ENCODE data around the gene PRSS56. TPM values are rescaled to one million over a fixed set of nuclear protein-coding genes. Genes with fewer than 3 reads are reported as not detected.

PRSS56 gene
- total RNA-seq, 1 donor from 2014 or later = not detected

- Histone ChIP-seq H3K79me2 (ENCODE audit: low read depth) (no peaks in the 10 kb centered on the region), H3K4me3 (no peak overlapping the region), H3K4me1 (peaks cover 16% of the 10 kb centered on the region), H3K27me3 (no peaks in the 10 kb centered on the region), H4K20me1 (ENCODE audit: low read depth) (no peaks in the 10 kb centered on the region), H3K9ac (no peak overlapping the region), H3K4me2 (no peak overlapping the region), H3K27ac (no peak overlapping the region), H3F3A (ENCODE audit: low read depth) (peaks cover 3% of the 10 kb centered on the region), H2AFZ (replicated peaks) (no peak overlapping the region), H3K36me3 (no peaks in the 10 kb centered on the region), H3K9me3 (ENCODE audit: low read depth) (no peaks in the 10 kb centered on the region)
- TF ChIP-seq CTCF (IDR thresholded peaks at IDR 0.05) (no peak), EZH2phosphoT487 (IDR thresholded peaks at IDR 0.05) (no peak), EZH2 (IDR thresholded peaks at IDR 0.05) (no peak)
- Mint-ChIP-seq H3K4me1 (peaks cover 29% of the 10 kb centered on the region), H3K27ac (peak overlapping the region; percentile 53), H3K9me3 (no peaks in the 10 kb centered on the region), H3K27me3 (ENCODE audit: insufficient read depth, low read depth) (peaks cover 3% of the 10 kb centered on the region), H3K36me3 (no peaks in the 10 kb centered on the region), H3K4me3 (no peak overlapping the region)
- no peak for DNase-seq (ENCODE audit: low spot score)
Observed at GRCh38 chr2:232534940-232535651, 14.9 kb downstream of the PRSS56 start.

- Histone ChIP-seq H3K27ac (no peak overlapping the region), H2AFZ (replicated peaks) (no peak overlapping the region), H3K4me3 (no peak overlapping the region), H3K9me3 (ENCODE audit: low read depth) (no peaks in the 10 kb centered on the region), H3K79me2 (ENCODE audit: low read depth) (no peaks in the 10 kb centered on the region), H3K4me1 (peaks cover 16% of the 10 kb centered on the region), H3F3A (ENCODE audit: low read depth) (peaks cover 3% of the 10 kb centered on the region), H3K36me3 (no peaks in the 10 kb centered on the region), H3K4me2 (no peak overlapping the region), H3K9ac (no peak overlapping the region), H3K27me3 (no peaks in the 10 kb centered on the region), H4K20me1 (ENCODE audit: low read depth) (no peaks in the 10 kb centered on the region)
- Mint-ChIP-seq H3K27me3 (ENCODE audit: insufficient read depth, low read depth) (peaks cover 3% of the 10 kb centered on the region), H3K9me3 (no peaks in the 10 kb centered on the region), H3K27ac (no peak overlapping the region), H3K4me3 (no peak overlapping the region), H3K4me1 (peaks cover 29% of the 10 kb centered on the region), H3K36me3 (no peaks in the 10 kb centered on the region)
- TF ChIP-seq EZH2 (IDR thresholded peaks at IDR 0.05) (no peak), EZH2phosphoT487 (IDR thresholded peaks at IDR 0.05) (no peak), CTCF (IDR thresholded peaks at IDR 0.05) (no peak)
- no peak for DNase-seq (ENCODE audit: low spot score)
Observed at GRCh38 chr2:232535761-232536530, 15.8 kb downstream of the PRSS56 start.

- peaks cover 3% of the 10 kb centered on the region for H3F3A ChIP-seq (ENCODE audit: low read depth)
- no peak overlapping the region for H2AFZ ChIP-seq (replicated peaks)
- H3K27me3 ChIP-seq = no peaks in the 10 kb centered on the region
- peaks cover 16% of the 10 kb centered on the region for H3K4me1 ChIP-seq
- H3K27ac ChIP-seq = no peak overlapping the region
- H3K4me3 Mint-ChIP-seq = no peak overlapping the region
- peaks cover 29% of the 10 kb centered on the region for H3K4me1 Mint-ChIP-seq
- H3K36me3 ChIP-seq = no peaks in the 10 kb centered on the region
- H3K27ac Mint-ChIP-seq = no peak overlapping the region
- H3K9me3 Mint-ChIP-seq = no peaks in the 10 kb centered on the region
- no peak overlapping the region for H3K9ac ChIP-seq
- H3K27me3 Mint-ChIP-seq (ENCODE audit: insufficient read depth, low read depth) = peaks cover 3% of the 10 kb centered on the region
- no peaks in the 10 kb centered on the region for H3K36me3 Mint-ChIP-seq
- H4K20me1 ChIP-seq (ENCODE audit: low read depth) = no peaks in the 10 kb centered on the region
- no peaks in the 10 kb centered on the region for H3K79me2 ChIP-seq (ENCODE audit: low read depth)
- H3K9me3 ChIP-seq (ENCODE audit: low read depth) = no peaks in the 10 kb centered on the region
- DNase-seq (ENCODE audit: low spot score) = peak; percentile 58
- TF ChIP-seq EZH2 (IDR thresholded peaks at IDR 0.05) = no peak
- TF ChIP-seq CTCF (IDR thresholded peaks at IDR 0.05) = peak; percentile 69
- TF ChIP-seq EZH2phosphoT487 (IDR thresholded peaks at IDR 0.05) = no peak
- H3K4me2 ChIP-seq = no peak overlapping the region
- H3K4me3 ChIP-seq = no peak overlapping the region
Observed at GRCh38 chr2:232537079-232537478, 16.9 kb downstream of the PRSS56 start.
